Transverse colon (tissue), 4 donors: ENCODE results near the gene STK33. TPM values are rescaled to one million over a fixed set of nuclear protein-coding genes. Genes with fewer than 3 reads are reported as not detected.
"Not testable (repeated sequence)": the region's sequence is repeated elsewhere in the genome, so short reads cannot be mapped to it uniquely, and the experiment has no call there.

Experiments used
- DNase-seq: peaks from one replicate; pipeline ENCODE4 v3.0.0-alpha.2; 2019
- H3K27ac ChIP-seq, 4 donors: fragments of 200-600 bp; sonication (generic); 2 replicates each; pipeline ENCODE4 v1.5.1; 2016 to 2018; ENCODE audit warnings: inconsistent platforms in 4 of 4
- H3K27me3 ChIP-seq: fragments of 200-600 bp; sonication (generic); 2 replicates; pipeline ENCODE4 v1.5.1; 2017; ENCODE audit warnings: inconsistent platforms
- H3K36me3 ChIP-seq, 4 donors: fragments of 200-600 bp; sonication (generic); 2 replicates each; pipeline ENCODE4 v1.5.1; 2017 to 2019; ENCODE audit warnings: inconsistent platforms in 4 of 4
- H3K4me1 ChIP-seq, 4 donors: fragments of 200-600 bp; sonication (generic); 2 replicates each; pipeline ENCODE4 v1.5.1; 2017 to 2020; ENCODE audit warnings: inconsistent platforms in 4 of 4
- H3K4me3 ChIP-seq, 4 donors: fragments of 200-600 bp; sonication (generic); 1 replicate in 1 of 4; 2 replicates in 3 of 4; pipeline versions ENCODE4 v1.5.1 to v1.6.1; 2017 to 2019; ENCODE audit warnings: inconsistent platforms in 4 of 4
- H3K9me3 ChIP-seq, 2 donors: fragments of 200-600 bp; sonication (generic); 2 replicates each; pipeline ENCODE4 v1.5.1; 2017 to 2019; ENCODE audit warnings: inconsistent platforms in 2 of 2
- EP300 ChIP-seq: sonication (generic); formaldehyde crosslinking; IDR thresholded peaks from one replicate; pipeline ENCODE4 v1.6.1; 2017; ENCODE audit warnings: antibody characterized with exemption, low read depth
- POLR2A ChIP-seq: fragments of 450-650 bp; IDR thresholded peaks from one replicate; pipeline ENCODE4 v1.6.1; 2016; ENCODE audit warnings: antibody characterized with exemption, mild to moderate bottlenecking, moderate library complexity
- POLR2AphosphoS5 ChIP-seq, 3 donors: sonication (generic); formaldehyde crosslinking; IDR thresholded peaks; one replicate each; pipeline ENCODE4 v1.6.1; 2016; ENCODE audit warnings: antibody characterized with exemption in 3 of 3
- WGBS, 2 donors: methylation state at CpG; one replicate each; pipeline ENCODE4 v1.1.5; 2018; ENCODE audit warnings: low coverage in 1 of 2; 5-methylcytosine and 5-hydroxymethylcytosine counted together
- in situ Hi-C, 4 donors: fragments of 200-750 bp; cut with MboI; loops; one replicate each; pipeline versions ENCODE4 v1.15.0 to v1.15.1; 2017; ENCODE audit warnings: low sequenced_read_pairs in 3 of 4, low pct_ligation_motif_present in 1 of 4, low pct_unique_long_range_greater_than_20kb in 1 of 4
- intact Hi-C: fragments of 100-400 bp; cut with DNase I; formaldehyde crosslinking; loops from one replicate; pipeline ENCODE4 v1.15.1; 2023; ENCODE audit warnings: low total_unique reads
- total RNA-seq, 4 donors: library from RNA; depleted of rRNA; stranded (reverse); fragments of >200 nt; gene quantifications; one replicate each; pipeline ENCODE4 v1.1.0, GENCODE V29; 2016
- TF ChIP-seq, protein P1 (sequence below), 5 experiments: fragments of 200-600 bp in 3 of 5; fragments of 450-650 bp in 2 of 5; sonication (generic) in 3 of 5; IDR thresholded peaks; 1 replicate in 2 of 5; 2 replicates in 3 of 5; pipeline ENCODE4 v1.5.1; 2016 to 2017; ENCODE audit warnings: antibody characterized with exemption in 5 of 5, inconsistent platforms in 3 of 5, mild to moderate bottlenecking in 2 of 5, moderate library complexity in 1 of 5

Gene STK33
- total RNA-seq, 4 donors from 2014 or later = 2.0 to 14.2 (median 3.8) TPM

DNA sequence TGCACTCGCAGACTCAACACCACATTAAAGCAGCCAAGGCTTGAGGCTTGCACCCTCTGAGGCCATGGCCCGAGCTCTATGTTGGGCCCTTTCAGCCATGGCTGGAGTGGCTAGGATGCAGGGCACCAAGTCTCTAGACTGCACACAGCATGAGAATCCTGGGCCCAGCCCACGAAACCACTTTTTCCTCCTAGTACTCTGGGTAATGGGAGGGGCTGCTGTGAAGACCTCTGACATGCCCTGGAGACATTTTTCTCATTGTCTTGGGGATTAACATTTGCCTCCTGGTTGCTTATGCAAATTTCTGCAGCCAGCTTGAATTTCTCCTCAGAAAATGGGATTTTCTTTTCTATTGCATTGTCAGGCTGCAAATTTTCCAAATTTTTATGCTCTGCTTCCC is 127.1 kb downstream of the STK33 start:
- in situ Hi-C loops, intact Hi-C loops, H3K27me3 ChIP-seq, H3K4me3 ChIP-seq, DNase-seq, H3K4me1 ChIP-seq, H3K27ac ChIP-seq, H3K36me3 ChIP-seq: not testable (repeated sequence)
- WGBS, 2 donors = 90% methylated on average over 3 of the region's 3 CpGs; no CpG with 5 or more reads in 1 of the 2 donors
- H3K9me3 ChIP-seq = peaks cover 8 to 11% of the 10 kb centered on the region in 2 donors

DNA sequence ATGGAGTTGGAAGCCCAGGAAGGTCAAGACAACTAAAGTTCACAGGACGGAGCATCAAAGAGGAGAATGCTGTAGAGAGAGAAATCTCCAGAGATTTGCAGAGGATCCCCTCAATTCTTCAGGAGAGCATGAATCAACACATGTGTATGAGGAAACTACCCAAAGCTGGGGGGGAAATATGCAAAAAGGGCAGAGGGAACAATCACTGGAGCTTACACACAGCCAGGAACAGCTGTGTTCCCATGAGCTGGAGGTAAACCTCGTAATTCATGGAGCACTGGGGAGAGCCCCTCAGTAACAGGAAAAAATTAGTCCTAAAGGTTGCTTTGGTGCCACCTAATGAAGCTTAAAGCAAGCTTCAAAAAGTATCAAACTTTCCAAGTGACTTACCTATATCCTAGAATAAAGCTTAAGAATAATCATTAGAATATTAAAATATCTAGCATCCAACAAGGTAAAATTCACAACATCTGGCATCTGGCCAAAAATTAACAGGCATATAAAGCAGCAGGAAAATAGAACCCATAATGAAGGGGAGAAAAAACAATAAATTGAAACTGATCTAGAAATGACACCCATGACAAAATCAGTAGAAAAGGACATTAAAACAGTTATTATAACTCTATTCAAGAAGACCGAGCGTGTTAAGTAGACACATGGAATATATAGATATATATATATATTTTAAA is 134.2 kb downstream of the STK33 start:
- intact Hi-C loops = no loop called here
- 83 to 89% methylated on average over 4 of the region's 4 CpGs for WGBS, 2 donors
- DNase-seq = no peak
- no peaks in the 10 kb centered on the region for H3K36me3 ChIP-seq
- TF ChIP-seq, protein P1, sequence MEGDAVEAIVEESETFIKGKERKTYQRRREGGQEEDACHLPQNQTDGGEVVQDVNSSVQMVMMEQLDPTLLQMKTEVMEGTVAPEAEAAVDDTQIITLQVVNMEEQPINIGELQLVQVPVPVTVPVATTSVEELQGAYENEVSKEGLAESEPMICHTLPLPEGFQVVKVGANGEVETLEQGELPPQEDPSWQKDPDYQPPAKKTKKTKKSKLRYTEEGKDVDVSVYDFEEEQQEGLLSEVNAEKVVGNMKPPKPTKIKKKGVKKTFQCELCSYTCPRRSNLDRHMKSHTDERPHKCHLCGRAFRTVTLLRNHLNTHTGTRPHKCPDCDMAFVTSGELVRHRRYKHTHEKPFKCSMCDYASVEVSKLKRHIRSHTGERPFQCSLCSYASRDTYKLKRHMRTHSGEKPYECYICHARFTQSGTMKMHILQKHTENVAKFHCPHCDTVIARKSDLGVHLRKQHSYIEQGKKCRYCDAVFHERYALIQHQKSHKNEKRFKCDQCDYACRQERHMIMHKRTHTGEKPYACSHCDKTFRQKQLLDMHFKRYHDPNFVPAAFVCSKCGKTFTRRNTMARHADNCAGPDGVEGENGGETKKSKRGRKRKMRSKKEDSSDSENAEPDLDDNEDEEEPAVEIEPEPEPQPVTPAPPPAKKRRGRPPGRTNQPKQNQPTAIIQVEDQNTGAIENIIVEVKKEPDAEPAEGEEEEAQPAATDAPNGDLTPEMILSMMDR (IDR thresholded peaks at IDR 0.05) = no peak
- TF ChIP-seq POLR2AphosphoS5 (IDR thresholded peaks at IDR 0.05) (no peak), POLR2A (no peak), EP300 (no peak)
- H3K4me1 ChIP-seq = no peaks in the 10 kb centered on the region
- H3K4me3 ChIP-seq = no peak overlapping the region
- no peak overlapping the region for H3K27ac ChIP-seq
- in situ Hi-C loops = no loop called here
- no peaks in the 10 kb centered on the region for H3K27me3 ChIP-seq
- no peaks in the 10 kb centered on the region for H3K9me3 ChIP-seq

DNA sequence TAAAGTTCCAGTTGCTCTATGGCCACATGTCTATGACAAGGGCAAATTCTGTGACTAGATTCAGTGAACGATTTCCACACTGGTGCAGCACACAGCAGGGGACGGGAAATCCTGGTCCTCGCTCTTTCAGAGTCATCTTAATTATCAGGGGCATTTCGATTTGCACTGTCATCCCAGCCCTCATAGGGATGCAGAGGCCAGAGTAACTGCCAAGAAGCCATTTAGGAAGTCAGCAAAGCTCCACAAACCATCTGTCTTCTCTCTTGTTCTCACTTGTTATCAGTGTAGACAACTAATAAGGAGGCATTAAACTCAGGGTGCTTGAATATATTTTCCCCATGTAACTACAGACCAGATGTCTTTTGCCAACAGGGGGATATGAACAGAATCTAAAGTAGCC is 151.7 kb downstream of the STK33 start:
- Histone ChIP-seq H3K4me3 (no peak overlapping the region), H3K9me3 (no peaks in the 10 kb centered on the region), H3K4me1 (no peaks in the 10 kb centered on the region), H3K27ac (no peak overlapping the region), H3K36me3 (no peaks in the 10 kb centered on the region), H3K27me3 (no peaks in the 10 kb centered on the region)
- TF ChIP-seq, protein P1 (IDR thresholded peaks at IDR 0.05) = no peak
- no peak for TF ChIP-seq POLR2A
- no peak for TF ChIP-seq POLR2AphosphoS5 (IDR thresholded peaks at IDR 0.05)
- TF ChIP-seq EP300 = no peak
- DNase-seq = no peak
- intact Hi-C loops (no loop called here), in situ Hi-C loops (no loop called here)
- WGBS, 2 donors = 43% methylated on average over 4 of the region's 4 CpGs; no CpG with 5 or more reads in 1 of the 2 donors

DNA sequence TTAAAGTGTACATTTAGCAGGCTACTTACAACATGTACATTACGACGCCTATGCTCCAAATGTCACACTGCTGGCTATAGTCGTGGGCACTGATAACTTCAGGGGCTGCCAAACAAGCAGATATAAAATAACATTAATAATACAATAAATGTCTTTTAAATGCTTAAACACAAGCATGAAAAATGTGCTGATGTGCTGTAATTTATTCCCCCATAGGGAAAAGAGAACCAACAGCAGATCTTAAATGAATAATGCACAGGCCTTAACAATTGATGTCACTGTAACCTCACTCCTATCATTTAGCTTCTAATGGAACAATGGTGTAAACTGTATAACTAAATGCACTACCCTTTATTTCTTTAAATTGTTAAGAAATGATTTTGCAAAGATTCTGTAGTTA is 153.4 kb downstream of the STK33 start:
- TF ChIP-seq EP300 (no peak), POLR2A (no peak), POLR2AphosphoS5 (IDR thresholded peaks at IDR 0.05) (no peak)
- TF ChIP-seq, protein P1 (IDR thresholded peaks at IDR 0.05) = no peak
- Histone ChIP-seq H3K36me3 (no peaks in the 10 kb centered on the region), H3K4me1 (no peaks in the 10 kb centered on the region), H3K4me3 (no peak overlapping the region), H3K9me3 (no peaks in the 10 kb centered on the region), H3K27ac (no peak overlapping the region), H3K27me3 (no peaks in the 10 kb centered on the region)
- WGBS, 2 donors = 84 to 96% methylated on average over 3 of the region's 3 CpGs
- in situ Hi-C loops (no loop called here), intact Hi-C loops (no loop called here)
- DNase-seq = no peak

DNA sequence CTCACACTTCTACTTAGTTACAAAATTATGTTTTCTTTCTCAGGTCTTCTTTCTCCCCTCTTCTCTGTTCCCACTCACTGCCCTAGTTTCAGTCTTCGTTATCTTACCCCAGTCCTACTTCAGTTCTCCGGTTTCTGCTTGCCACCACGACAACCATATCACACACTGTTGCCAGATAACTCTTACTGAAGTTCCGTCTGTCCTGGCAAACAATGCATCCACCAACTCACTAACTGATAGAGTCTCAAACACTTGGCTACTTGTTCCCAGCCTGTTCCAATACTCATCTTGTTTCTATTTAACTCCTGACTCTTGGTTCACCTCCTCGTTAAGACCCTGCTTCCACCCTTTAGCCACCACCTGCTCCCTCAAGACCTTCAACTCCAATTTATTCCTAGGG is 164.5 kb downstream of the STK33 start:
- no peaks in the 10 kb centered on the region for H3K9me3 ChIP-seq
- no peak for DNase-seq
- H3K4me3 ChIP-seq = no peak overlapping the region
- in situ Hi-C loops (no loop called here), intact Hi-C loops (no loop called here)
- no peak overlapping the region for H3K27ac ChIP-seq
- TF ChIP-seq EP300 (no peak), POLR2AphosphoS5 (IDR thresholded peaks at IDR 0.05) (no peak), POLR2A (no peak)
- TF ChIP-seq, protein P1 (IDR thresholded peaks at IDR 0.05) = no peak
- no peaks in the 10 kb centered on the region for H3K36me3 ChIP-seq
- 80 to 82% methylated on average over 4 to 5 of the region's 5 CpGs for WGBS, 2 donors
- no peaks in the 10 kb centered on the region for H3K27me3 ChIP-seq
- H3K4me1 ChIP-seq = no peaks in the 10 kb centered on the region
